HepG2 (cell line): ENCODE data around the gene RPS6KA5. TPM values are rescaled to one million over a fixed set of nuclear protein-coding genes. Genes with fewer than 3 reads are reported as not detected.

Experiments
- ATAC-seq: fragments of 200-7000 bp; cut with Tn5 transposase; 3 replicates; pipeline ENCODE4 v1.9.1; 2020; ENCODE audit warnings: mild to moderate bottlenecking, moderate library complexity
- BruUV-seq: library from RNA; stranded (reverse); fragments of 400-500 nt; replicated peaks from 2 replicates; lab custom pipeline; 2021; lab: Mats Ljungman, UMichigan
- CTCF ChIA-PET: fragments of 300-600 bp; formaldehyde crosslinking; extraction: SDS; loops from one replicate; lab custom pipeline; 2021; ENCODE audit warnings: low total read pairs, inconsistent platforms, low intra/inter-chr PET ratio; lab: Yijun Ruan, JAX
- POLR2A ChIA-PET: fragments of 350-600 bp; sonication (Branson Sonifier 250); formaldehyde crosslinking; loops from one replicate; lab custom pipeline; 2020; ENCODE audit warnings: antibody characterized with exemption, inconsistent platforms; lab: Yijun Ruan, JAX
- DNase-seq: peaks from one replicate; pipeline ENCODE4 v3.0.0-alpha.2; 2015; ENCODE audit warnings: low spot score
- FAIRE-seq: peaks from 3 replicates; lab custom pipeline; 2011; peaks lifted over from hg19 to GRCh38; lab: Jason Lieb, UNC
- H2AFZ ChIP-seq: one replicate; pipeline ENCODE4 v1.6.1; 2011; ENCODE audit warnings: low read length, inconsistent platforms
- H3K27ac ChIP-seq: fragments of 300-600 bp; 3 replicates; pipeline ENCODE4 v1.8.0; 2011; ENCODE audit warnings: mixed run types, mild to moderate bottlenecking, mixed read lengths, low read length, inconsistent platforms; ENCODE audit not compliant: insufficient read depth; ENCODE audit errors: extremely low read length
- H3K27me3 ChIP-seq, 2 experiments: fragments of 200-600 bp in 1 of 2; 2 replicates in 1 of 2; 3 replicates in 1 of 2; pipeline versions ENCODE4 v1.6.0 to v1.8.0; 2011; ENCODE audit warnings: low read length in 2 of 2, mild to moderate bottlenecking in 2 of 2, moderate library complexity in 2 of 2, inconsistent platforms in 1 of 2; ENCODE audit not compliant: insufficient read depth in 2 of 2, control insufficient read depth in 1 of 2
- H3K36me3 ChIP-seq, 2 experiments: fragments of 200-600 bp in 1 of 2; replicated peaks in 1 of 2; 2 replicates in 1 of 2; 3 replicates in 1 of 2; pipeline versions ENCODE4 v1.5.1 to v1.8.0; 2011; ENCODE audit warnings: low read length in 2 of 2, inconsistent platforms in 1 of 2; ENCODE audit not compliant: insufficient read depth in 2 of 2, control insufficient read depth in 1 of 2
- H3K4me1 ChIP-seq: 2 replicates; pipeline ENCODE4 v1.5.1; 2012; ENCODE audit warnings: low read length, inconsistent platforms; ENCODE audit not compliant: insufficient read depth
- H3K4me2 ChIP-seq: 2 replicates; pipeline ENCODE4 v1.6.0; 2011; ENCODE audit warnings: low read depth, low read length, inconsistent platforms
- H3K4me3 ChIP-seq, 3 experiments: fragments of 200-600 bp in 1 of 3; sonication (generic), shearing (Covaris generic) in 1 of 3; replicated peaks in 1 of 3; 2 replicates each; pipeline ENCODE4 v1.5.1; 2011 to 2016; ENCODE audit warnings: low read length in 3 of 3, inconsistent platforms in 2 of 3, low read depth in 2 of 3, mild to moderate bottlenecking in 2 of 3, control low read depth in 1 of 3, mixed read lengths in 1 of 3; ENCODE audit not compliant: insufficient read depth in 1 of 3
- H3K79me2 ChIP-seq: one replicate; pipeline ENCODE4 v1.6.1; 2011; ENCODE audit warnings: low read length, inconsistent platforms; ENCODE audit not compliant: insufficient read depth
- H3K9ac ChIP-seq: 2 replicates; pipeline ENCODE4 v1.6.0; 2011; ENCODE audit warnings: mild to moderate bottlenecking, low read depth, low read length, inconsistent platforms; ENCODE audit not compliant: insufficient read depth
- H3K9me3 ChIP-seq: 2 replicates; pipeline ENCODE4 v1.5.1; 2012; ENCODE audit warnings: mild to moderate bottlenecking, low read length
- H4K20me1 ChIP-seq: 2 replicates; pipeline ENCODE4 v1.6.0; 2011; ENCODE audit warnings: inconsistent platforms, mild to moderate bottlenecking, low read length, moderate library complexity; ENCODE audit not compliant: insufficient read depth
- ARID4A ChIP-seq: sonication (generic); formaldehyde crosslinking; IDR thresholded peaks from 2 replicates; pipeline ENCODE4 v1.5.0; 2020; ENCODE audit warnings: mild to moderate bottlenecking, missing genetic modification reagents, borderline replicate concordance
- ATF7 ChIP-seq, 2 experiments: fragments of 450-650 bp in 1 of 2; sonication (generic) in 1 of 2; formaldehyde crosslinking in 1 of 2; IDR thresholded peaks; 2 replicates each; pipeline versions ENCODE4 v1.4.0 to v1.6.1; 2016 to 2020; ENCODE audit warnings: antibody characterized with exemption in 1 of 2, mild to moderate bottlenecking in 1 of 2, missing genetic modification reagents in 1 of 2
- HOXA7 ChIP-seq: sonication (generic); formaldehyde crosslinking; IDR thresholded peaks from 2 replicates; pipeline ENCODE4 v1.8.1; 2022; ENCODE audit warnings: mild to moderate bottlenecking, missing genetic modification reagents, moderate library complexity
- MAFF ChIP-seq: IDR thresholded peaks from 2 replicates; pipeline ENCODE4 v1.6.1; 2011; ENCODE audit warnings: low read depth, low read length, improper control_type of control experiment
- MAFK ChIP-seq, 2 experiments: IDR thresholded peaks in 1 of 2; conservative IDR thresholded peaks in 1 of 2; 2 replicates each; pipeline ENCODE4 v1.6.1; 2011; ENCODE audit warnings: improper control_type of control experiment in 2 of 2, low read length in 2 of 2
- ZNF552 ChIP-seq: sonication (generic); formaldehyde crosslinking; IDR thresholded peaks from 2 replicates; pipeline ENCODE4 v1.9.0; 2022; ENCODE audit warnings: missing genetic modification reagents, mild to moderate bottlenecking, borderline replicate concordance
- ZNF660 ChIP-seq: sonication (generic); formaldehyde crosslinking; IDR thresholded peaks from 2 replicates; pipeline ENCODE4 v1.5.1; 2020; ENCODE audit warnings: mild to moderate bottlenecking, low read depth, missing genetic modification reagents, borderline replicate concordance
- WGBS: methylation state at CpG from one replicate; pipeline ENCODE4 v1.1.6; 2017; ENCODE audit warnings: low lambda C conversion rate; 5-methylcytosine and 5-hydroxymethylcytosine counted together
- in situ Hi-C: cut with HindIII; loops from 2 replicates; pipeline ENCODE4 v1.10.0; 2017; ENCODE audit warnings: low pct_unique_long_range_greater_than_20kb; ENCODE audit not compliant: extremely low pct_ligation_motif_present
- intact Hi-C: fragments of 100-400 bp; cut with micrococcal nuclease; formaldehyde crosslinking; loops from one replicate; pipeline ENCODE4 v1.10.0; 2022; ENCODE audit not compliant: unreplicated experiment
- polyA plus RNA-seq, 8 experiments: library from polyadenylated mRNA; depleted of rRNA in 3 of 8; stranded (reverse) in 7 of 8; unstranded in 1 of 8; fragments of >200 nt; fragmentation: Illumina TruSeq in 4 of 8; extraction: Trizol in 4 of 8; gene quantifications; 2 replicates each; pipeline versions ENCODE4 v1.2.1 to v1.2.3, GENCODE V29; 2011 to 2016; ENCODE audit warnings: low read depth in 4 of 8, missing spikeins in 1 of 8, mixed read lengths in 1 of 8; ENCODE audit not compliant: insufficient read depth in 1 of 8
- total RNA-seq, 5 experiments: library from RNA; depleted of rRNA; stranded (reverse); fragments of >200 nt; fragmentation: Illumina TruSeq; extraction: Trizol; gene quantifications; 2 replicates each; pipeline ENCODE4 v1.2.3, GENCODE V29; 2016; ENCODE audit warnings: low read depth in 1 of 5
- TF ChIP-seq, protein P1 (sequence below): sonication (generic); formaldehyde crosslinking; IDR thresholded peaks from 2 replicates; pipeline ENCODE4 v1.4.0; 2020; ENCODE audit warnings: missing genetic modification reagents

The RPS6KA5 gene
- total and polyA plus RNA-seq, 2 of the 13 experiments (the other 11 are each of a cell fraction or from before 2014, with no cell fraction given): 0.50 to 0.58 TPM

- Histone ChIP-seq H3K9me3 (peaks cover 21% of the 10 kb centered on the region), H4K20me1 (no peaks in the 10 kb centered on the region), H3K9ac (no peak overlapping the region)
- ChIA-PET CTCF (no interaction called here), POLR2A (no interaction called here)
- in situ Hi-C loops: no loop called here
- BruUV-seq: no TSS peak
- ATAC-seq: no peak
- TF ChIP-seq ZNF660: no peak
- TF ChIP-seq, all 625 proteins: peak for 0
- DNase-seq (no peak), FAIRE-seq (no peak)
- H3K4me2 ChIP-seq: no peak overlapping the region
- no peaks in the 10 kb centered on the region for H3K27me3 ChIP-seq
- no peak overlapping the region for H2AFZ ChIP-seq
- H3K27ac ChIP-seq: no peak overlapping the region
- WGBS: 67% methylated on average over 2 of the region's 2 CpGs
- H3K4me3 ChIP-seq: no peak overlapping the region
- no peaks in the 10 kb centered on the region for H3K36me3 ChIP-seq
- intact Hi-C loops: no loop called here
- H3K4me1 ChIP-seq: no peaks in the 10 kb centered on the region
- H3K79me2 ChIP-seq: no peaks in the 10 kb centered on the region
These were observed 117.9 kb downstream of the RPS6KA5 start for GRCh38 chr14:90942511-90942910.

GRCh38 chr14:90941706-90942105 lies 118.7 kb downstream of the RPS6KA5 start:
- ChIA-PET POLR2A (no interaction called here), CTCF (no interaction called here)
- H3K4me2 ChIP-seq: no peak overlapping the region
- intact Hi-C loops (no loop called here), in situ Hi-C loops (no loop called here)
- no peaks in the 10 kb centered on the region for H3K27me3 ChIP-seq
- H3K9ac ChIP-seq: no peak overlapping the region
- DNase-seq (no peak), ATAC-seq (no peak), FAIRE-seq (no peak)
- H3K36me3 ChIP-seq: no peaks in the 10 kb centered on the region
- H3K79me2 ChIP-seq: no peaks in the 10 kb centered on the region
- no peaks in the 10 kb centered on the region for H4K20me1 ChIP-seq
- no peaks in the 10 kb centered on the region for H3K4me1 ChIP-seq
- no peak overlapping the region for H3K27ac ChIP-seq
- no peak overlapping the region for H3K4me3 ChIP-seq
- BruUV-seq: no TSS peak
- no peak overlapping the region for H2AFZ ChIP-seq
- peaks cover 21% of the 10 kb centered on the region for H3K9me3 ChIP-seq
- 44% methylated on average over 2 of the region's 2 CpGs for WGBS
- TF ChIP-seq MAFF (peak; percentile 78), MAFK (conservative IDR thresholded peaks at IDR 0.05 in 1 of 2, IDR thresholded peaks at IDR 0.05 in 1 of 2; ENCODE audit: low read length in 2 of 2) (peak; percentile 67 to 89; a peak in 3 of 4 replicates), ZNF552 (CRISPR knock-in tag) (no peak), HOXA7 (CRISPR knock-in tag) (no peak), ATF7 (IDR thresholded peaks at IDR 0.05) (no peak), ATF7 (CRISPR knock-in tag; IDR thresholded peaks at IDR 0.05) (no peak), ARID4A (CRISPR knock-in tag) (no peak)
- TF ChIP-seq, protein P1, sequence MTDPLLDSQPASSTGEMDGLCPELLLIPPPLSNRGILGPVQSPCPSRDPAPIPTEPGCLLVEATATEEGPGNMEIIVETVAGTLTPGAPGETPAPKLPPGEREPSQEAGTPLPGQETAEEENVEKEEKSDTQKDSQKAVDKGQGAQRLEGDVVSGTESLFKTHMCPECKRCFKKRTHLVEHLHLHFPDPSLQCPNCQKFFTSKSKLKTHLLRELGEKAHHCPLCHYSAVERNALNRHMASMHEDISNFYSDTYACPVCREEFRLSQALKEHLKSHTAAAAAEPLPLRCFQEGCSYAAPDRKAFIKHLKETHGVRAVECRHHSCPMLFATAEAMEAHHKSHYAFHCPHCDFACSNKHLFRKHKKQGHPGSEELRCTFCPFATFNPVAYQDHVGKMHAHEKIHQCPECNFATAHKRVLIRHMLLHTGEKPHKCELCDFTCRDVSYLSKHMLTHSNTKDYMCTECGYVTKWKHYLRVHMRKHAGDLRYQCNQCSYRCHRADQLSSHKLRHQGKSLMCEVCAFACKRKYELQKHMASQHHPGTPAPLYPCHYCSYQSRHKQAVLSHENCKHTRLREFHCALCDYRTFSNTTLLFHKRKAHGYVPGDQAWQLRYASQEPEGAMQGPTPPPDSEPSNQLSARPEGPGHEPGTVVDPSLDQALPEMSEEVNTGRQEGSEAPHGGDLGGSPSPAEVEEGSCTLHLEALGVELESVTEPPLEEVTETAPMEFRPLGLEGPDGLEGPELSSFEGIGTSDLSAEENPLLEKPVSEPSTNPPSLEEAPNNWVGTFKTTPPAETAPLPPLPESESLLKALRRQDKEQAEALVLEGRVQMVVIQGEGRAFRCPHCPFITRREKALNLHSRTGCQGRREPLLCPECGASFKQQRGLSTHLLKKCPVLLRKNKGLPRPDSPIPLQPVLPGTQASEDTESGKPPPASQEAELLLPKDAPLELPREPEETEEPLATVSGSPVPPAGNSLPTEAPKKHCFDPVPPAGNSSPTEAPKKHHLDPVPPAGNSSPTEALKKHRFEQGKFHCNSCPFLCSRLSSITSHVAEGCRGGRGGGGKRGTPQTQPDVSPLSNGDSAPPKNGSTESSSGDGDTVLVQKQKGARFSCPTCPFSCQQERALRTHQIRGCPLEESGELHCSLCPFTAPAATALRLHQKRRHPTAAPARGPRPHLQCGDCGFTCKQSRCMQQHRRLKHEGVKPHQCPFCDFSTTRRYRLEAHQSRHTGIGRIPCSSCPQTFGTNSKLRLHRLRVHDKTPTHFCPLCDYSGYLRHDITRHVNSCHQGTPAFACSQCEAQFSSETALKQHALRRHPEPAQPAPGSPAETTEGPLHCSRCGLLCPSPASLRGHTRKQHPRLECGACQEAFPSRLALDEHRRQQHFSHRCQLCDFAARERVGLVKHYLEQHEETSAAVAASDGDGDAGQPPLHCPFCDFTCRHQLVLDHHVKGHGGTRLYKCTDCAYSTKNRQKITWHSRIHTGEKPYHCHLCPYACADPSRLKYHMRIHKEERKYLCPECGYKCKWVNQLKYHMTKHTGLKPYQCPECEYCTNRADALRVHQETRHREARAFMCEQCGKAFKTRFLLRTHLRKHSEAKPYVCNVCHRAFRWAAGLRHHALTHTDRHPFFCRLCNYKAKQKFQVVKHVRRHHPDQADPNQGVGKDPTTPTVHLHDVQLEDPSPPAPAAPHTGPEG: no peak
